LNCaP clone FGC (cell line): Measurements from ENCODE around the gene ELN.

Source experiments
- DNase-seq: peaks from one replicate; pipeline ENCODE4 v3.0.0-alpha.2; 2011; ENCODE audit warnings: low read depth
- H3K4me3 ChIP-seq: 2 replicates; pipeline ENCODE4 v1.5.1; 2011; ENCODE audit warnings: mild to moderate bottlenecking, low read depth, low read length, control low read depth
- TF ChIP-seq, protein P1 (sequence below): IDR thresholded peaks from 2 replicates; pipeline ENCODE4 v1.5.1; 2012; ENCODE audit warnings: mild to moderate bottlenecking; ENCODE audit not compliant: control insufficient read depth, insufficient read depth; ENCODE audit errors: extremely low read depth

Gene ELN

DNA sequence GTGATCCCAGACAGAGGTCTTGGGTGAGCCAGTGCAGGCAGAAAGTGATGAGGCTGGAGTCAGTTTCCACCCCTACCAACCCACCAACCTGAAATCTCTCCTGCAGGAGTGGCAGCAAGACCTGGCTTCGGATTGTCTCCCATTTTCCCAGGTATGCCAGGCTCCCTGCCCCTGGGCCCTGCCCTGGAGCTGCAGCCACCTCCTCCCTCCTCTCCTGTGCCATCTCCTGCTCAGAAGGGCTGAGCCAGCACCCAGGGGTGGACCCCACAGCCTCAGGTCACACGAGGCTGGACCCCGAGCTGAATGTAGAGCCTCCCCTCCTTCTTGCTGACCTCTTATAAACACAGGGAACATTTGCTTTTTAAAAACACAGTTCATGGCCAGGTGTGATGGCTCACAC lies 38.7 kb downstream of the ELN start:
- DNase-seq: no peak
- H3K4me3 ChIP-seq: no peak overlapping the region
- TF ChIP-seq, protein P1, sequence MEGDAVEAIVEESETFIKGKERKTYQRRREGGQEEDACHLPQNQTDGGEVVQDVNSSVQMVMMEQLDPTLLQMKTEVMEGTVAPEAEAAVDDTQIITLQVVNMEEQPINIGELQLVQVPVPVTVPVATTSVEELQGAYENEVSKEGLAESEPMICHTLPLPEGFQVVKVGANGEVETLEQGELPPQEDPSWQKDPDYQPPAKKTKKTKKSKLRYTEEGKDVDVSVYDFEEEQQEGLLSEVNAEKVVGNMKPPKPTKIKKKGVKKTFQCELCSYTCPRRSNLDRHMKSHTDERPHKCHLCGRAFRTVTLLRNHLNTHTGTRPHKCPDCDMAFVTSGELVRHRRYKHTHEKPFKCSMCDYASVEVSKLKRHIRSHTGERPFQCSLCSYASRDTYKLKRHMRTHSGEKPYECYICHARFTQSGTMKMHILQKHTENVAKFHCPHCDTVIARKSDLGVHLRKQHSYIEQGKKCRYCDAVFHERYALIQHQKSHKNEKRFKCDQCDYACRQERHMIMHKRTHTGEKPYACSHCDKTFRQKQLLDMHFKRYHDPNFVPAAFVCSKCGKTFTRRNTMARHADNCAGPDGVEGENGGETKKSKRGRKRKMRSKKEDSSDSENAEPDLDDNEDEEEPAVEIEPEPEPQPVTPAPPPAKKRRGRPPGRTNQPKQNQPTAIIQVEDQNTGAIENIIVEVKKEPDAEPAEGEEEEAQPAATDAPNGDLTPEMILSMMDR: no peak

DNA sequence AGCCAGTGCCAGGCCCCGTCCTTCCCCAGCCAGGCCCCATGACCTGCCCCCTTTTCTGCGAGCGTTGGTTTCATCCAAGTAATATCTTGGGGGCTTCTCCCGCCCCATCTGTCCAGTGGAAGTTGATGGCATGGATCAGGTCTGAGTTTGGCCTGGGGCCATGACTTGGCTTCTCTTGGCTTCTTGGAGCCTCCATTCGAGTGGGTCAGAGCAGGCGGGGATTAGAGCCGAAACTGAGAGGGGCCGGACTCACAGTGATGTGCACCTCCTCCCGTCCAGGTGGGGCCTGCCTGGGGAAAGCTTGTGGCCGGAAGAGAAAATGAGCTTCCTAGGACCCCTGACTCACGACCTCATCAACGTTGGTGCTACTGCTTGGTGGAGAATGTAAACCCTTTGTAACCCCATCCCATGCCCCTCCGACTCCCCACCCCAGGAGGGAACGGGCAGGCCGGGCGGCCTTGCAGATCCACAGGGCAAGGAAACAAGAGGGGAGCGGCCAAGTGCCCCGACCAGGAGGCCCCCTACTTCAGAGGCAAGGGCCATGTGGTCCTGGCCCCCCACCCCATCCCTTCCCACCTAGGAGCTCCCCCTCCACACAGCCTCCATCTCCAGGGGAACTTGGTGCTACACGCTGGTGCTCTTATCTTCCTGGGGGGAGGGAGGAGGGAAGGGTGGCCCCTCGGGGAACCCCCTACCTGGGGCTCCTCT lies 40.6 kb downstream of the ELN start:
- no peak overlapping the region for H3K4me3 ChIP-seq
- TF ChIP-seq, protein P1: no peak
- DNase-seq: no peak

DNA sequence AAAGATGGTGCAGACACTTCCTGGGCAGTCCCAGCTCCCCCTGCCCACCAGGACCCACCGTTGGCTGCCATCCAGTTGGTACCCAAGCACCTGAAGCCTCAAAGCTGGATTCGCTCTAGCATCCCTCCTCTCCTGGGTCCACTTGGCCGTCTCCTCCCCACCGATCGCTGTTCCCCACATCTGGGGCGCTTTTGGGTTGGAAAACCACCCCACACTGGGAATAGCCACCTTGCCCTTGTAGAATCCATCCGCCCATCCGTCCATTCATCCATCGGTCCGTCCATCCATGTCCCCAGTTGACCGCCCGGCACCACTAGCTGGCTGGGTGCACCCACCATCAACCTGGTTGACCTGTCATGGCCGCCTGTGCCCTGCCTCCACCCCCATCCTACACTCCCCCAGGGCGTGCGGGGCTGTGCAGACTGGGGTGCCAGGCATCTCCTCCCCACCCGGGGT lies 41.1 kb downstream of the ELN start:
- TF ChIP-seq, protein P1: no peak
- DNase-seq: no peak
- no peak overlapping the region for H3K4me3 ChIP-seq

DNA sequence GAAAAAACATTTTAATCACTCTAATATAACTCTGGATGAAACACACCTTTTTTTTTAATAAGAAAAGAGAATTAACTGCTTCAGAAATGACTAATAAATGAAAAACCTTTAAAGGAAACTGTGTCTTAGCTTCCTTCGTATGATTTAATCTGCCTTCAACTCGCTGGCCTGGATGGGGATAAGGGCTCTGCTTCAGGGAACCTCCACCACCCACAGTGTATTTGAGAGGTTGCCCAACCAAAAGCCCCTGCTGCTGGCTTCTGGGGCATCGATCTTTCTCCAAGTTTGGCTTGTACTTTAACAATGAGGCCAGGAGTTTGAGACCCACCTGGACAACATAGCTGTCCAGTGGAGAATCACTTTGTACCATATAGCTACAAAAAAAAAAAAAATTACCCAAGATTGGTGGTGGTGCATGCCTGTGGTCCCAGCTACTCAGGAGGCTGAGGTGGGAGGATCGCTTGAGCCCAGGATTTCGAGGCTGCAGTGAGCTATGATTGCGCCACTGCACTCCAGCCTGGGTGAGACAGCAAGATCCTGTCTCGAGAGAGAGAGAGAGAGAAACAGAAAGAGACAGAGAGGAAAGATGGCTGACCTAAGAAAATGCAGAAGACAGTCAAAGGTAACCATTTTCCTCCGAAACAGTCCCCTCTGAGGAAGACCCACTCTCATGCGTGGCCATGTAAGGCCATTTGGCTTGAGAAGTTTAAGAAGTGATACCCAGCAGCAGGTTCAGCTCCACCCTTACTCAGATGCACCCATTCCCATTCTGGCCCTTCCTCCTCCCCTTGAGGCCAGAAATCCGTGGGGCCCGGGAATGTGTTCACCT lies 42.0 kb downstream of the ELN start:
- H3K4me3 ChIP-seq: no peak overlapping the region
- TF ChIP-seq, protein P1: no peak
- DNase-seq: no peak

DNA sequence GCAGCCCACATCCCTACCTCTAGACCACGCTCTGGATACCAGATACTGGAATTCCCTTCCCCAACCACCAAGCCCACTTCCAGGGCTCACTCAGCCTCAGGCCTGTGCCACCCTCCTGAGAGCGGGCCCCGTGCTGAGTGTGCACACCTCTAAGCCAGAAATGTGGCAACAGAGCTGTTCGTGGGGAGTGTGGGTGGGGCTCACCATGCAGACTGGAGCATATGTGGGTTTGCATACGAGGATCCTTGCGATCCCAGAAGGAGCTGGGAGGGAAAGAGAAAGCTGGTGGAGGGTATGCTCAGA lies 42.6 kb downstream of the ELN start:
- DNase-seq: no peak
- H3K4me3 ChIP-seq: no peak overlapping the region
- TF ChIP-seq, protein P1: no peak

DNA sequence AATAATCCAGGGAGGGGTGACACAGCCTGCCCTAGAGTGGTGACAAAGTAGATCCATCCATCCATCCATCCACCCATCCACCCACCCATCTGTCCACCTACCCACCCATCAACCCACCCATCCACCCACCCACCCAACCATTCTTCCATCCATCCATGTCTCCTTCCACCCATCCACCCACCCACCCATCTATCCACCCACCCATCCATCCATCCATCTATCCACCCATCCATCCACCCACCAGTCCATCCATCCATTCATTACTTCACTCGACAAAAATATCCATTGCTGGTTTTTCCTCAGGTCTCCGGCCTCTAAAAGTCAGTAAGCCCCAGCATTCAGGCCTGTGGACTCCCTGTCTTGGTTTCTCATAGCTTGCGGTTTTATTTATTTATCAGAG lies 43.1 kb downstream of the ELN start:
- DNase-seq: no peak
- no peak overlapping the region for H3K4me3 ChIP-seq
- TF ChIP-seq, protein P1: no peak
